HG03575 (cell line): Measurements from ENCODE around the gene RFTN1.
A peak's percentile ranks its signal among the peaks of the same experiment; 100 is the strongest.

Experiments
- ATAC-seq: cut with Tn5 transposase; IDR thresholded peaks from one replicate; pipeline ENCODE4 v1.9.1; 2021; ENCODE audit not compliant: unreplicated experiment, insufficient number of reproducible peaks, low FRiP score; ENCODE audit errors: extremely low read depth

Gene RFTN1

DNA sequence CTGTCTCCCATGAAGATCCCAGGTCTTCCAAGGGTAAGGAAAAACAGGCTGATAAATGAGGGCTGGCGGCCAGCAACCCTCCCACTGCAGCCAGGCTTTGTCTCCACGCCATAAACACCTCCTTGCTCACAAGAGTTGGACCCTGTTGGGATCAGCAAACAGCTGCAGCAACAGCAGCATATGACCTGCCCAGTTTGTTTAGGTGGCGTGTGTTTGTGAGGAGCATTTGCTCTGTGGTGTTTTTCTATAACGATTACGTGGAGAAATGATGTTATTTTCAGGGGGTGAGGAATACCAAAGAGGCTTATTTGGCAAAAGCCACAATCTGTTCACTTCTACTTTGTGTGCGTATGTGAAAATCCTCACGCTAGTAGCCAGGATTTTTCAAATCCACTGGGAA lies 58.5 kb downstream of the RFTN1 start:
- ATAC-seq = no peak

DNA sequence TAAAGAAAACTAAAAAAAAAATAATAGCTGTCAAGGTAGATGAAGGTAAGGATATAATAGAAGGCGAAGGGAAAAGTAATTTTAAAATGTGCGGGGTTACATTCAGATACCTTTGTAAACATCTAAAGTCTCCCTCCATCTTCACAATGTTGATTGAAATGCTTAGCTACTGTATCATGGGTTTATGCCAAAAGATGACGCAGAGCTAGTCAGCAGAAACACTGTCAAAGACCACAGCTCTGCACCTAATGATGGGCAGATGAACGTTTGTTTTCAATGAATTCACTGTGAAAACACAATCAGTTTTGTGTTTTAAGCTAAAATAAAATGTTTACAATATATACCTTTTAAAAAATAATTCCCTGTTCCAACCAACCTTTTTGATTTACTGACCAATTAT lies 61.2 kb downstream of the RFTN1 start:
- ATAC-seq = no peak

DNA sequence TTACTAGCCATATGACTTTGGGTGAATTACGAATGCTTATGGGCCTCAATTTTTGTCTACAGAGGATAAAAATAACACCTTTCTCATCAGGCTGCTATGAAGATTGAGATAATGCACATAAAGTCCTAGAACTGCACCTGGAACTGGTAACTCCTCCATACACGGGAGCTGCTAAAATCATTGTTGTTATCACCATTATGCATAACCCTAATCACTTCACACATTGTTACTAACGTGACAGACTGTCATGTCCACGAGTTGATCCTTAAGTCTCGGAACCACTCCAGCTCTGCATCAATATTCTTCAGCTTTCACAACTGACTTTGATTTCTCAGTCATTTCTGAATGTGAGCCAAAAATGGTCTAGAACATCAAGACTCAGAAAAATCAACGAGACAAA lies 64.1 kb downstream of the RFTN1 start:
- ATAC-seq = no peak

DNA sequence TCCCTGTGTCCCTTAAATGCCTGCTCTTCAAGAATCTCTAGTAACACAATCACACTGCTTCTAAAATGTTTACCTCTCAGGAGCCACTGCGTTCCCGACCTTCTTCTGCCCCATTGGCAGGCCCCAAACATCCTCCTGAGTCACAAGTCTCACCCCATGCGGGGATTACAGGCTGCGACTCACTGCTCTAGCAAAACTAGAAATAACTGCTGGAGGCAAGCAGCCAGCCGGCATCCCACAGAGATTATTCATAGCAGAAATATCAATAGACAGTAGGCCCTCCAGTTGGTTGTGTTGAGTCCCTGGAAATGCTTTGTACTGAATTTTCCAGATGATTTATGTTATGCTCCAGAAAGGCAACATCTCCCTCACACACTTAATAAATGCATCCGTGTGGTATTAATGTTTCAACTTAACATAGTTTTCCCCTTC lies 64.8 kb downstream of the RFTN1 start:
- ATAC-seq = no peak

DNA sequence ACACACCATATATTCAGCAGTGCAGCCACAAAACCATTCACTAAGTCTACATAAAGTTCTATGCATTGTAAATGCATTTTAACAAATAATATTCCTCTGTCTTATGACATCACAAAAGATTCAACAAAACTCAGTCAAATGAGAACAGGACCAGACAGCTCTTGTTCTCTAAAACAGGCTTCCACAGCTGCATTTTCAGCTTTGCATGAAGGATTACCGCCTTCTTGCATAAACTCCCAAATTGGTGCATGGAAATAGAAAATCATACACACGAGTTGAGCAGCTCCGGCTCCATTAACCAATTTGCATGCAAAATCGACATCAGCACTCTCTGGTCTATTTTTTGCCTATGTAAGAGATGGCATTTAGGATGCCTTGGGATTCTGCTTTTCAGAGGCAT lies 66.4 kb downstream of the RFTN1 start:
- ATAC-seq = no peak

DNA sequence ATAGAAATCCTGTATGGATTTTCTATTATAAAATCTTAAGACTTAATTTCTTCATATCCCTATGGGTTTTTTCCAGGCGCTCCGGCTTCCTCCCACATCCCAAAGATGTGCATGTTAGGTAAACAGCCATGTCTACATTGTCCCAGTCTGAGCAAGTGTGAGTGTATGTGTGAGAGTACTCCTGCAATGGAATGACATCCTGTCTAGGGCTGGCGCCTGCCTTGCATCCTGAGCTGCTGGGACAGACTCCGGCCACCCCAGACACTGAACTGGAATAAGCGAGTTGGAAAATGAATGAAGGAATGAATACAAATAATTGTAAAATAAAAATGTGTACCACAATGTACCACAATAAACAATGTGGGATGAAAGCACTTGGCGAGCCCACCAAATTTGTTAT lies 69.2 kb downstream of the RFTN1 start:
- ATAC-seq = no peak

DNA sequence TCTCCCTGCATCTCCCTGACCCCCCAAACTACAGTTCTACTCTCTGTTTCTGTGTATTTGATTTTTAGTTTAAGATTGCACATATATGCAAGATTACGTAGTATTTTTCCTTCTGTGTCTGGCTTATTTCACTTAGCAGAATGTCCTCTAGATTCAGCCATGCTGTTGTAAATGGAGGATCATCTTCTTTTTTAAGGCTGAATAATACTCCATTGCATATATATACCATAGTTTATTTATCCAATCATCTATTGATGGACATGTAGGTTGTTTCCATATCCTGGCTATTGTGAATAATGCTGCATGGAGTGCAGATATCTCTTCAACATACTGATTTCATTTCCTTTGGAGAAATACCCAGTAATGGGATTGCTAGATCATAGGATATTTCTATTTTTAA lies 70.8 kb downstream of the RFTN1 start:
- ATAC-seq = no peak

DNA sequence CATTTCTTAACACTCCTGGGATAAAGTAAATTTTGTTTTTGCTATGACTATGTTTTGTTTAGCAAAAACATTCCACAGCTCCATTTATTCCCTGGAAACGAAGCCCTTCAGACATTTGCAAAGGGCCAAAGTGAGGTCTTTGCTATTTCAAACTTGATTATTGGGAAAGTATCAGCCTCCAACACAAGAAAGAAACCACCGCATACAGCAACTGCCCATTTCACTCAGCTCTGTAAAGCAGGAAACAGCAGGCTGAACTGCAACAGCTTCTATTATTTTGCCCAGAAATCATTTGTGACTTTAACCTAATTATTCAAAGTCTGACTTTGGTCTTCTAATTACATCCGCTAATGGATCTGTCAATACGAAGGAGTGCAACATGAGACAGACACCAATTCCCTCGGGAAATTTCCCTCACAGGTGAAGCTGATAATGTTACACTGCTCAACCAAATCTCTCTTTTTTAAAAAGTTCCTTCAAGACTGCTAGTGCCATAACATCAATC lies 72.1 kb downstream of the RFTN1 start:
- no peak for ATAC-seq

DNA sequence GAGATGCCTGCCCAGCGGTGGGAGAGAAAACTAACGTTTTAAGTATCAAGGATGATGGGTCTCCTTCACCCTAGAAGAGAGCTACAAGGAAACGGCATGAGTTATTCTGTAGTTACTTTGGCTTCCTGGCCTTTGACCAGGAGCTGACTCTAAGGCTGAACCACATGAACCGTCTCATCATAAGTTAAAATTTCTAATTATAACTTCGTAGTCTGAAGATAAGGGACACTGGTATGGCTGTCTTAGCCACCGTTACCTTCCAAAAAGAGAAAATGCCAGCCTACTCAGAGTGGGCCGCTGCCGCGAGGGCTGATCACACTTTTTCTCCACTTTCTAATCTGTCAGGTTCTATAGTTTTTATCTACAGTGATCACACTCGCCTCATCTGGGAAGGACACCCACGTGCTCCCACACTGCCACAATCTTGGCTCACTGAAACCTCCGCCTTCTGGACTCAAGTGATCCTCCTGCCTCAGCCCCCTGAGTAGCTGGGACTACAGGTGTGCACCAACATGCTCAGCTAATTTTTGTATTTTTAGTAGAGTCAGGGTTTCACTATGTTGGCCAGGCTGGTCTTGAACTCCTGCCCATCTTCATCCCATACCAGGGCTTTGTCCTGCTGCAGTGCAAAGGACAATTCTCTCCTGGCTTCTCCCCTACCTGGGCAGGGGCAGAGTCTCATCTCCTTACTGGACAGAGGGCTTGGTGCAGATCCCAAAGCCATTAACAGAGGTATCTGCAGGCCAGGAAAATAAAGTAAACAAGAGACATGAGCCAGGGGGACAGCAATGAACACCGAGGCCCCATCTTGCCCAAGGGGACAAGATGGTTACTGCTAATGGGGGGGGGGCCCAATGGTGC lies 73.4 kb downstream of the RFTN1 start:
- no peak for ATAC-seq

DNA sequence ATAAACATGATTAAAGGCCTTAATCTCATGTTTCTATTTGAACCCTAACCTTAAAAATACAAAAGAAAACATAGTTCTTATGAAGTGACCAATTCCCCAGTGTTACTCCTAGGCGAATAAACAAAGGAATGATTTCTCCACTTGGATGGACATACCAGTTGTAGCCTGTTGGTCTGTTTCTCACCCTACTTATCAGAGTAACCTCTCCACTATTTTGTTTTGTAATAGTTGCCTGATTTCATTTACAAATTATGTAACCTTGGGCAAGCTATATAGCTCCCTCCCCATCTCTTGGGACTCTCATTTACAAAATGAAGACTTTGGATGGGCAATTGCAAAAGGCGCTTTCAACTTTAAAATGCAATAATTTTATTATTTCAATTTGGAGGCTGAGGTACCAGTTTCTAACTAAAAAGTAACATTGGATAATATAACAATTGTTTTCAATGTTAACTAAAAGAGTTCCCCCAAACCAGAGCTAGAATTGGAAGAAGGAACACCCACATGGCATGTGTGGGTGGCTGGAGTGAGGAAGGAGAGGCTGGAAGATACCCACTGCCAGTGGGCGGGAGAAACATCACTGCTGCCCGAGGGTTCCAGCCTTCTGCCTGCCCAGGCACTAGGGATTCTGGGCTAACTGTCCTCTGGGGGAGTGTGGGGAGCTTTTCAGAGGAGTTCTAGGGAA lies 74.2 kb downstream of the RFTN1 start:
- no peak for ATAC-seq

DNA sequence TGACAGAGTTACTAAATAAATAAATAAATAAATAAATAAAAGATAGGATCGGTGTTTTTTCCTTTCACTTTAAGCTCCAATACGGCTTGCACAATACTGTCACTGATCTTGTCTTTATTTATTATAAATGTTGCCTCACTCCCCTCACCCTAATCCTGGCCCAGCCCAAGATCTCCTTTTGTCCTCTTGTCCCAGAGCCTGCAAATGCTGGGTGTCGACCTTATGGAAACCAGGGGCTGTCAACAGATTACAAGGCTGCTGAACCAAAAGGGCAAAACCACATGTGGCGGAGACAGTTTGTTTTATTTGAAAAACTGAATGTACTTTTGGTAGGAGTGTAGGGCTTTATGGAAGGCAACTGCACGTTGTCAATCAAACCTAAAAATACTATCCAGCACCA lies 75.9 kb downstream of the RFTN1 start:
- ATAC-seq = no peak

DNA sequence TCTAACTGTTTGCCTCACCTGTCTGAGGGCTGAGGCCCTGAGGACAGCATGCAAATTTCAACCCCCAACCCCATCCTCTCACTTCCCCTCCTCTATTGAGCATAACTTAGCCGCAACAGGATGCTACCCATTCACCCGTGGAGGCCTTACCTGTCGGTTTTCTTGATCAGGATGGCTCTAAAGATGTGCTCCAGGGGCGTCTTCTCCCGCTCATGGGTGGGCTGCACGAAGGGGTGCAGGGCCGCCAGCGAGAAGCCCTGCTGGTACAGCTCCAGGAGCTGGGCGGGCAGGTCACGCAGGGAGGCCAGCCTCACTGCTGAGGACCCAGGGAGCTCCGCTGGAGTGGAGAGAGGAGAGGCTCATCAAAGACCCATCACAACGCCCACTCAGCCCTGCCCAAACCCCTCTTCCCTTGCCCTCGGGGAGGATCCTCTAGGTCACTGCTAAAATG lies 79.8 kb downstream of the RFTN1 start:
- ATAC-seq = peak; percentile 56

DNA sequence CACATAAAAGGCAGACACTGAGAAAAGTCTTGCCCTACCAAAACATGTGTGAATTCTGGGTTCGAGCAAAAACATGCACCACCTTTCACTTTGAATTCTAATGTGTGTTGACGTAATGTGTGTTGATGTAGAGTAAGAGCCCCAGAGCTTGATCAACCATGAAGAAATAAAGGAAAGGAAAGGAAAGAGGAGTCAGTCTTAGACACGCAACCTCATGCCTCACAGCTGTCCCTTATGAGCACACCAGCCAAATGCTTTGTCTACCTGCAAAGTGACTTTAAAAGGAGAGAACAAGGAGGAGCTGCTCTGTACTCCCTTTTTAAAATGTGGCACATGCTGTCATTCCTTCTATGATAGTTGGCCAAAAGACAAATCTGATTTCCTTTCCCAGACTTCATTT lies 80.8 kb downstream of the RFTN1 start:
- ATAC-seq = no peak

DNA sequence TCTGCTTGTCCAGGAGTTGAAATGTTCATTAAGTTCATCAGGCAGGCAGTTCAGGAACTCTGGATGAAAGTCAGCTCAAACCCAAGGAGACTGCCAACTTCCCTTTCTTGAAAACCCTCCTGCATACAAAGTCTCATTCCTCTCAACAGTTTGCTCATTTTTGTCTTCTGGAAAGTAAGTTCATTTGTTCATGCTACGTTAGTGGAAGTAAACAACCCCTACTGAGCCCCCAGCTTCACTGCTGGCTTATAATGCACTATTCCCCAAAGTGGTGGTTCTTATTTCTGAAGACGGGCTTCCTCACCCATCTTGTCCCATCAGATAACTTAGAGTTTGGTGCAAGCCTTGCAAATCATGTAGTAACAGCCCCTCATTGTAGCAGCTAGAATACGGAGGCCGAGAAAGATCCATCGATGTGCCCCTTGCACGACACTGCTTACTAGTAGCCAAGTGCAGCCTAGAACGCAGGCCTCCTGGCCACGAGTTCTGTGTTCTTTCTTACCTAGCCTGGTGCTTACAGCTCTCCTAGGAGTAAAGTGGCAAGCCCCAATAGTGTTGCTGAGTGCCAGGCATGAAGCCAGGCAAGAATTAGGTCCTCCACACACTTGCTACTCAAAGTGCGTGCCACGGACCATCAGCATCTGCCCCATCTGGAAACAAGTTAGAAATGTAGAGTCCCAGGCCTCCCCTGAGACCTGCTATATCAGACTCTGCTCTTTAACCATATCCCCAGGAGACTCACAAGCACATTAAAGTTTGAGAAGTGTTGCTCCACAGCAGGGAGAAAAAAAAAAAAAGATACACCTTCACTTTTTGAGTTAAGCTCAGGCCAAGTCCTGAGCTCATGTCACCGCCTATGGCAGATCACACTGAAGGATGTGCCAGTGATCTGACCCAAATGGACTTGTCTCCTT lies 82.5 kb downstream of the RFTN1 start:
- ATAC-seq = peak; percentile 42

DNA sequence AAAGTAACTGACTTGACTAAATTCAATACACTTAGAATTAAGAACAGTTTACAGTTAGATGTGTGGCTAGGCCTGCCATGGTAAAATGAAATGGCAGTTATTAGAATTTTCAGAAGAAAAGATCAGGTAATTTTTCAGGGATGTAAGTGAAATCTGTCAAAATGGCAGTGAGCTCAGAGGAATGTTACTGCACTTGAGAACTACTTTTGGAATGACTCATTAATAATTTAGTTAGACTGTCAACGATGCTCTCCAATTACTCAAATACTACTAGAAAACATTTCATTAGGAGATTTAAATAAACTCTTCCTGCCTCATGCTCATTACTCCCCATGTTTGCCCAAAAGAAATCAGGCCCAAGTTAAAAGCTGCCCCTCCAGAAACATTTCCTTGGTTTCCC lies 84.4 kb downstream of the RFTN1 start:
- ATAC-seq = no peak

DNA sequence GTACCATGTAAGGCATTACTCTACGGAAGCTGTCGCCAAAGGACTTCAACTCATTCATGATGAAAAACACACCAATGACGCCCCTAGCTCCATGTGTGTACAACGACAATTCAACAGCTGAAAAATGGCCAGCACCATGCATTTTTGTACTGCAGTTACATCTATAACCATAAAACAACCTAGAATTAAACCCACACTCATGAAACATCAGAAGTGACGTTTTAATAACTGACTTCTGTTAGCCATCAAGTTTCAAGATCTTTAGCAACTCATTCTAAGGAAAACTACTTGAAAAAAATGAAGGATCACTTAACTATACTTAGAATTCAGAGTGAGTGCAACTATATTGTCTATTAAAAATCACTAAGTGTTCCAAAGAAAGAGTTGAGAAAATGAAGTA lies 84.9 kb downstream of the RFTN1 start:
- no peak for ATAC-seq

DNA sequence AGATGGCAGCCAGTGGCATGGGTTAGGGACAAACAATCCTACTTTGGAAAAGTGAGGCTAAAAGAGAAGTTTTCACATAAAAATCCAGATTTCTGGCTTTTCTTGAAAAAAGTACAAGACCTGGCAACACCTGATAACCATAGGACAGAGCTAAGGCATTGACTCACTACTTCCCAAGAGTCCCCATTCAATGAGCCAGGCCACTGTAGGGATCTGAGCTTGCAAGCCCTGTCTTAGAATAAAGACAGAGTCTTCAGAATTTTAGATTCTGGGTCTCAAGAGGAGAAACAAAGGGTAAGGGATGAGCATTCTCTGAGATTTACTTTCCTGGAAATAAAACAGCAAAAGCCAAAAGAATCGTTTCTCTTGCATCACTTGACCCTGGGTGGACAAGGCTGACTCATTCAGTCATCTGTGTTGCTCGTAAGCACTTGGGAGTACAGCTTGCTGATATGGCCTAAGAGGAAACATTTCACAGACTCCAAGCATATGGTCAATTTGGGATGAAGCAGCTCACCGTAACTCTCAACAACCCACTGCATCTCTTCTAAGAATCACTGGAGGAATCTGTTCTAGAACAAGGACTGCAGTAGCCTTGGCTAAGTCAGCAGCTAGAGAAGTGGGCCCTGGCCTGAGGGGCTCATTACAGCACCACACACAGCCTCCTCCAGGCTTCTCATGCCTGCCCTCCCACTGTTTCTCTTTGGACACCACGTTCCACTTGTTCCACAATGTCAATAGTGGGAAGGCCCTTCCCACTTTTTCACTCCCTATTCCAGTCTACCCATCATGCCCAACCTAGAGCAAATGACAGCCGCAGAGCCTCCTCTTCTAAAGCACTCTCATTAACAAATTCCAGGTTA lies 86.2 kb downstream of the RFTN1 start:
- no peak for ATAC-seq

DNA sequence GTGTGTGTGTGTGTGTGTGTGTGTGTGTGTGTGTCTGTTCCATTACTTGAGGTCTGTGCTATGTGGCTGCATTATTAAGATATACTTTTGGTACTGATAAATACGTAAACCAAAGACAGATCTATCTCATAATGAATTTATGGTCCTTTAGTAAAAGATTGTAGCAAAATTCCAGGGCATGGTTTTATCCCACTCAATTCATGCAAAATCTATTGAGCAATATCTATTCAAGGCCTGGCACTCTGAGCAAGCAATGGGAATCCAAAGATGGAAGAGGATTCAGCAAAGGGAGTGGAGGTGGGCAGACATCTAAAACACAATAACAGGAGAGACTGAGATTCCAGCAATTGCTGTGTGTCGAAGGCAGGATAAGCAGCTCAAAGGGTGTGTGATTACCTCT lies 86.8 kb downstream of the RFTN1 start:
- ATAC-seq = no peak
